SJSA1 (cell line): Measurements from ENCODE around the gene IQGAP3. TPM values are rescaled to one million over a fixed set of nuclear protein-coding genes. Genes with fewer than 3 reads are reported as not detected.
"Not testable (repeated sequence)": the region's sequence is repeated elsewhere in the genome, so short reads cannot be mapped to it uniquely, and the experiment has no call there.

Experiments
- DNase-seq, 2 experiments: peaks; one replicate each; pipeline ENCODE4 v3.0.0-alpha.2; 2015 to 2020; ENCODE audit warnings: low spot score in 2 of 2, low read depth in 1 of 2
- H3K27ac ChIP-seq: fragments of 250-450 bp; sonication (Bioruptor Pico); 2 replicates; pipeline ENCODE4 v1.5.1; 2020; ENCODE audit warnings: mild to moderate bottlenecking, moderate library complexity
- H3K27me3 ChIP-seq: fragments of 250-450 bp; sonication (Bioruptor Pico); replicated peaks from 2 replicates; pipeline ENCODE4 v1.5.1; 2020; ENCODE audit warnings: mild to moderate bottlenecking, moderate library complexity
- H3K36me3 ChIP-seq: fragments of 250-450 bp; sonication (Bioruptor Pico); 2 replicates; pipeline ENCODE4 v1.5.1; 2020; ENCODE audit warnings: mild to moderate bottlenecking
- H3K4me1 ChIP-seq: fragments of 250-450 bp; sonication (Bioruptor Pico); replicated peaks from 2 replicates; pipeline ENCODE4 v1.6.1; 2021; ENCODE audit warnings: mild to moderate bottlenecking
- H3K4me3 ChIP-seq: fragments of 250-450 bp; sonication (Bioruptor Pico); 2 replicates; pipeline ENCODE4 v1.5.1; 2020; ENCODE audit warnings: mild to moderate bottlenecking
- H3K9me3 ChIP-seq: fragments of 250-450 bp; sonication (Bioruptor Pico); replicated peaks from 2 replicates; pipeline ENCODE4 v1.5.1; 2020; ENCODE audit warnings: mild to moderate bottlenecking
- total RNA-seq: library from RNA; depleted of rRNA; stranded (reverse); fragments of >200 nt; shearing (Covaris generic); gene quantifications from 2 replicates; pipeline ENCODE4 v1.2.3, GENCODE V29; 2014

IQGAP3 gene
- total RNA-seq, 1 experiment from 2014 or later = 64.1 TPM

DNA sequence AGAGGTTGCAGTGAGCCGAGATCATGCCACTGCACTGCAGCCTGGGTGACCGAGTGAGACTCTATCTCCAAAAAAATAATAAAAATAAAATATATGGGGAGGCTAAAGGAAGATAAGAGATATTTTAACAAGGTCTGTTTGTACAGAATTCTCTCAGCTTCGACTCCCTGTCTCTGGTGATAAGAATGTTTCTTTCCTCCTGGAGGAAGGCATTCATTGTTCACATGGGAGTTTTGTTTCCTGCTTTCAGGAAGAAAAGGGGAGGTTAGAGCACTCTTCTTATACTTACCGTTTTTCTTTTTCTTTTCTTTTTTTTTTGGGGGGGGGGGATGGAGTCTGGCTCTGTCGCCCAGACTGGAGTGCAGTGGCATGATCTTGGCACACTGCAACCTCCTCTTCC, 17.2 kb upstream of the IQGAP3 start:
- Histone ChIP-seq H3K27me3 (no peaks in the 10 kb centered on the region), H3K4me1 (peaks cover 25% of the 10 kb centered on the region), H3K27ac (no peak overlapping the region), H3K36me3 (peaks cover 27% of the 10 kb centered on the region), H3K9me3 (no peaks in the 10 kb centered on the region), H3K4me3 (no peak overlapping the region)
- DNase-seq = no peak

GRCh38 chr1:156587927-156588326, 15.6 kb upstream of the IQGAP3 start:
- not testable (repeated sequence) for H3K27me3 ChIP-seq, H3K4me3 ChIP-seq, H3K9me3 ChIP-seq, H3K27ac ChIP-seq
- Histone ChIP-seq H3K4me1 (peaks cover 25% of the 10 kb centered on the region), H3K36me3 (peaks cover 11% of the 10 kb centered on the region)
- peak in 1 of 2 experiments; percentile 59 for DNase-seq

DNA sequence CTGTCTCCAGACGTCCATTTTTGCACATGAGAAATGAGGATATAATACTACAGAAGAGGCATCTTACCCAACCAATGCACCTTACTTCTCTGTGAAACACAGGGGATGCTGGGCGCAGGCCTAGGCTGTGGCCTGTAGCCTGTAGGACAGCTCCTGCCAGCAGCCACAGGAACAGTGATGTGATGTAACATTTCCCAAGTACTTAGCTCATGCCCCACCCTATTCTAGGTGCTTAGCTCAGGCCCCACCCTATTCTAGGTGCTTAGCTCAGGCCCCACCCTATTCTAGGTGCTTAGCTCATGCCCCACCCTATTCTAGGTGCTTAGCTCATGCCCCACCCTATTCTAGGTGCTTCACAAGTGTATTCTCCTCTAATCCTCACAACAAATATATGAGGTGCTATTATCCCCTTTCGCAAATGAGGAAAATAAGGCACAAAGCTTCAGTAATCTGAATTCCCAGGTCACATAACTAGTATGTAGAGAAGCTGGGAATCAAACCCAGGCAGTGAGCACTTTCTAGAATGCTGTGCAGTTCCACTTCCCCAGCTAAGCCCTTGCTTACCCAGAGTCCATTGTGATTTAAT, 14.6 kb upstream of the IQGAP3 start:
- H3K9me3 ChIP-seq = no peaks in the 10 kb centered on the region
- H3K36me3 ChIP-seq = peaks cover 3% of the 10 kb centered on the region
- peaks cover 18% of the 10 kb centered on the region for H3K4me1 ChIP-seq
- no peak overlapping the region for H3K27ac ChIP-seq
- DNase-seq = no peak
- no peaks in the 10 kb centered on the region for H3K27me3 ChIP-seq
- no peak overlapping the region for H3K4me3 ChIP-seq

GRCh38 chr1:156586323-156586722, 14.0 kb upstream of the IQGAP3 start:
- no peaks in the 10 kb centered on the region for H3K27me3 ChIP-seq
- H3K9me3 ChIP-seq = no peaks in the 10 kb centered on the region
- peaks cover 14% of the 10 kb centered on the region for H3K4me1 ChIP-seq
- no peak overlapping the region for H3K4me3 ChIP-seq
- H3K27ac ChIP-seq = no peak overlapping the region
- no peak for DNase-seq
- H3K36me3 ChIP-seq = no peaks in the 10 kb centered on the region

DNA sequence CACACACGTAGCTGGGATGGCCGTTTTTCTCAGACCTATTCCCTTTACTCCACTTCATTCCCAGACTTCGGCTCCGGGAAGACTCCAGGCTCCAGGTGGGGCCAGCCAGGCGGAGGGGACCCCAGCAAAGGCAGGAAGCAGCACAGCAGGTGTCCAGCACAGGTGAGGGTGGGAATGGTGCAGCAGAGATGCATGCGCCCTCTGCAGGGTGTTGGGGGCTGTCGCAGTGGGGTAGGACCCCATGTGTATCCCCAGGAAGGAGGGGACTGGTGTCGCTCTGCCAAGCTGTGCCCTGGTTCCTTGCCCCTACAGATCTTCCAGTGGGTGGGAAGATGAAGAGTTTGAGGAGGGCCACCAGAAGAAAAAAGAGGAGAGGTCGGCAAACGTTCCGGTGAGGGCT, 12.4 kb upstream of the IQGAP3 start:
- no peaks in the 10 kb centered on the region for H3K27me3 ChIP-seq
- H3K4me1 ChIP-seq = peaks cover 7% of the 10 kb centered on the region
- H3K36me3 ChIP-seq = no peaks in the 10 kb centered on the region
- no peak for DNase-seq
- no peaks in the 10 kb centered on the region for H3K9me3 ChIP-seq
- H3K4me3 ChIP-seq = no peak overlapping the region
- no peak overlapping the region for H3K27ac ChIP-seq

DNA sequence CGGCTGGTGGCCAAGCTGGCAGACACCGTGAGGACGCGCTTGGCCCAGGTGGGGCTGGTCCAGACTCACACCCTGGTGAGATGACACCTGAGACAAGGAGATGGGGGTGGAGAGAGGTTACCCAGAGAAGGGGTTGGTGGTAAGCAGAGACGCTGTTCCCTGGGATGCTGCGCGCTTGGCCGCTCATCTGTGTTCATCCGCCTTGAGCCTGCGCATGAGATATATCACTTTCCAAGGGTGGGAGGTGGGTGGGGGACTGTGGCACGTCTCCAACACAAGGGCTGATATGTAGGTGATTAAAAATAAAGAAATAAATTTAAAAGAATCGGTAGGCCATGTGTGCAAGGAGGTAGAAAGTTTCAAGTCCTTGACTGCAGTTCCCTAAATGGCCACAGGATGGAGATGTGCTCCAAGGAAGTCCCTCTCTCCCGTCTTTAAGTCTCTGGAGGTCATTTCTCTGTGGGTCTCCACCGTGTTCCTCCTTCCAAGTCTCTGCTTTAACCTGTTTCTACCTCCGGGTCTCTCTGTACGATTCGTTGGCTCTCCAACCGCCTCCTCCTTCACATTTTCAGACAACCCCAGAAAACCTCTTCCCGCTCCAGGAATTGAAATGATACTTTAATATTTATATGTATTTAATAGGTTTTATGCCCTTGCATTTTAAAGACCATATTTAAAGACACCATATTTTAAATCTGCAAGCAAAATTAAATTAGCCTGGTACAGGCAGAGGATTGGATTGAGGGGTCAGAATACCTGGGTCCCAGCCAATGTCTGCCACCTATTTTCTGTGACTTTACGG, 11.7 kb upstream of the IQGAP3 start:
- peak; percentile 58 to 78 for DNase-seq

GRCh38 chr1:156582388-156583017, 10.1 kb upstream of the IQGAP3 start:
- no peaks in the 10 kb centered on the region for H3K4me1 ChIP-seq
- H3K9me3 ChIP-seq = no peaks in the 10 kb centered on the region
- no peak overlapping the region for H3K27ac ChIP-seq
- no peak overlapping the region for H3K4me3 ChIP-seq
- DNase-seq = no peak
- no peaks in the 10 kb centered on the region for H3K36me3 ChIP-seq
- H3K27me3 ChIP-seq = no peaks in the 10 kb centered on the region

More for the DNA sequence above, 11.7 kb upstream of the IQGAP3 start:
- Histone ChIP-seq H3K36me3 (no peaks in the 10 kb centered on the region), H3K27me3 (no peaks in the 10 kb centered on the region), H3K4me3 (no peak overlapping the region), H3K9me3 (no peaks in the 10 kb centered on the region), H3K4me1 (peaks cover 7% of the 10 kb centered on the region), H3K27ac (no peak overlapping the region)

GRCh38 chr1:156581661-156582387, 9.5 kb upstream of the IQGAP3 start:
- Histone ChIP-seq H3K27ac (no peak overlapping the region), H3K4me3 (no peak overlapping the region), H3K27me3 (no peaks in the 10 kb centered on the region), H3K9me3 (no peaks in the 10 kb centered on the region), H3K36me3 (no peaks in the 10 kb centered on the region), H3K4me1 (no peaks in the 10 kb centered on the region)
- DNase-seq = no peak

GRCh38 chr1:156579472-156579871, 7.1 kb upstream of the IQGAP3 start, which contains the start of gene TTC24:
Gene TTC24 (plus strand): TSS chr1:156579723. CDS start chr1:156581365, 1,642 bp downstream.
- Histone ChIP-seq H3K36me3 (no peaks in the 10 kb centered on the region), H3K27ac (no peak within 1 kb of the TSS), H3K4me1 (no peaks in the 10 kb centered on the region)

DNA sequence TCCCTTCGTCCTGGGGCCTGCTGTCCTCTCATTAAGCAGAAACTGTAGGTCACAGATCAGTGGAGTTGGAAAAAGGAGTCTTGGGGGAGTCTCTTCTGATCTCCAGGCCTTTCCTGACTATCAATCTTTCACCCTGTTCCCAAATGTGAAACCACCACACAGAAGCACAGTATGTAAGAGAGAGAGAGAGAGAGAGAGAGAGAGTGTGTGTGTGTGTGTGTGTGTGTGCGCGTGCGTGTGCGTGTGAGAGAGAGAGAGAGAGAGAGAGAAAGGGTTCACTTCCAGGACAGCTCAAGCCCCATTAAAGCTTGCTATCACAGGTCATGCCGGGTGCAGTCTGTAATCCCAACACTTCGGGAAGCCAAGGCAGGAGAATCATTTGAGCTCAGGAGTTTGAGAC, 5.7 kb upstream of the IQGAP3 start:
- Histone ChIP-seq H3K27me3 (no peaks in the 10 kb centered on the region; the same call in 1 of the 2 replicates), H3K4me3 (no peak overlapping the region), H3K36me3 (no peaks in the 10 kb centered on the region), H3K4me1 (no peaks in the 10 kb centered on the region), H3K27ac (no peak overlapping the region), H3K9me3 (no peaks in the 10 kb centered on the region)
- no peak for DNase-seq

More at GRCh38 chr1:156579472-156579871, 7.1 kb upstream of the IQGAP3 start, which contains the start of gene TTC24:
- H3K4me3 ChIP-seq = no peak within 1 kb of the TSS
- no peak for DNase-seq
- H3K27me3 ChIP-seq = no peaks in the 10 kb centered on the region; the same call in 1 of the 2 replicates
- no peaks in the 10 kb centered on the region for H3K9me3 ChIP-seq

DNA sequence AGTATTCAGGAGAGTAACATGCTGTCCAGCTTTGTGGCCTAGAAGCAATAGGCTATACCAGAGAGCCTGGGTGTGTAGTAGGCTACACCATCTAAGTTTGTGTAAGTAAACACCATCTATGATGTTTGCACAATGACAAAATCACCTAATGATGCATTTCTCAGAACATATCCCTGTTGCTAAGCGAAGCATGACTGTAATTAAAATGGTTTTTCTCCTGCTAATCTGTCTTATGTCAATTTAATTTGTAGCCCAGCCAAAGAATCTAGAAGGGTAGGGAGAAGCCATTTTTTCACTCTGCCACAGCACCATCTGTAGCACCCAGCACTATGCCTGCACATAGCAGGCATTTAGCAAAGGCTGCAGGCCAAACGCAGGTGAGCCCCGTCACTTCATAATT, 5.2 kb upstream of the IQGAP3 start:
- Histone ChIP-seq H3K27me3 (no peaks in the 10 kb centered on the region; the same call in 1 of the 2 replicates), H3K4me3 (no peak overlapping the region), H3K36me3 (no peaks in the 10 kb centered on the region), H3K9me3 (no peaks in the 10 kb centered on the region), H3K4me1 (peaks cover 3% of the 10 kb centered on the region; the same call in 1 of the 2 replicates), H3K27ac (no peak overlapping the region)
- no peak for DNase-seq

DNA sequence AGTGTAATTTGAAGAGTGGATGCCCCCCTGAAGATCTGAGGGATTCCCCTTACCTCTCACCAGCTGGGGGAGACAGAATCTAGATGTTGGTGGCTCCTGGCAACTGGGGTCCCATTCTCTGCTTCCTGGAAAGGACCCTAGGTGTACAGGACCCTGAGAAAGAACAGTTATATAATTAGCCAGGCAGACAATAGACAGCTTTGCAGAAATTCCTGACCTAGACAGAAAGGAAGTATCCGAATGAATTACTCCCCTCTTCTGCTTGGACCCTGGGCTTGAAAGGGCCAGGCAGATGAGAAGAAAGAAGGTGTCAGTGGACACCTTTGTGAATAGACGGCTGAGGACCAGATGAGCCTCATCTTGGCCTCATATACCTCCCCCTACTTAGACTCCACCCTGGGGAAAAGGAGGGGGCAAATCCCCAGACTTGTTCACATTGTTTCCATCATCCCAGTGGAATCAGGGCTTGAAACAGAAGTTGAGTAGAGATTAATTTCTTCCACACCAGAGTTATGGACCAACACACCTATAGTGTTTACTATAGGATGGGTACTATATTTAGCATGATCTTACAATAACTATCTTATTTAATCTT, 1.8 kb upstream of the IQGAP3 start:
- peaks cover 24% of the 10 kb centered on the region for H3K36me3 ChIP-seq
- H3K4me3 ChIP-seq = no peak overlapping the region
- H3K4me1 ChIP-seq = peaks cover 15% of the 10 kb centered on the region
- no peaks in the 10 kb centered on the region for H3K9me3 ChIP-seq
- H3K27me3 ChIP-seq = no peaks in the 10 kb centered on the region; the same call in 1 of the 2 replicates
- no peak overlapping the region for H3K27ac ChIP-seq
- DNase-seq = no peak

GRCh38 chr1:156572663-156573018, 276 bp upstream of the IQGAP3 start:
- Histone ChIP-seq H3K4me1 (peaks cover 15% of the 10 kb centered on the region), H3K4me3 (peak overlapping the region; percentile 73), H3K36me3 (peaks cover 39% of the 10 kb centered on the region), H3K27me3 (no peaks in the 10 kb centered on the region; the same call in 1 of the 2 replicates), H3K9me3 (no peaks in the 10 kb centered on the region), H3K27ac (no peak overlapping the region)
- no peak for DNase-seq
